Mucosa of descending colon (tissue), 3 donors: ENCODE results near the gene SPATA17. TPM values are rescaled to one million over a fixed set of nuclear protein-coding genes. Genes with fewer than 3 reads are reported as not detected.

Experiments
- ATAC-seq: fragments of 200-7000 bp; cut with Tn5 transposase; one replicate; pipeline ENCODE4 v1.9.1; 2020; ENCODE audit warnings: mild to moderate bottlenecking, moderate library complexity
- DNase-seq, 3 donors: peaks; one replicate each; pipeline ENCODE4 v3.0.0-alpha.2; 2020
- H3K36me3 ChIP-seq: fragments of 200-600 bp; one replicate; pipeline ENCODE4 v1.8.0; 2021; ENCODE audit warnings: low read depth, mild to moderate bottlenecking
- H3K4me1 ChIP-seq: fragments of 200-600 bp; one replicate; pipeline ENCODE4 v1.8.0; 2021; ENCODE audit warnings: low read depth, mild to moderate bottlenecking
- H3K4me3 ChIP-seq: fragments of 200-600 bp; one replicate; pipeline ENCODE4 v1.8.0; 2021; ENCODE audit warnings: mild to moderate bottlenecking
- H3K9me3 ChIP-seq: fragments of 200-600 bp; one replicate; pipeline ENCODE4 v1.8.0; 2021; ENCODE audit warnings: mild to moderate bottlenecking
- intact Hi-C, 2 donors: fragments of 100-400 bp; cut with DNase I in 1 of 2; cut with micrococcal nuclease in 1 of 2; formaldehyde crosslinking; loops; one replicate each; pipeline versions ENCODE4 v1.11.0 to v1.11.1; 2022; cut with DNase I, micrococcal nuclease
- total RNA-seq, 3 donors: library from RNA; stranded (reverse); fragmentation: NEBNext Ultra II Directional in 2 of 3; extraction: Animal tissue kit (Norgen Biotek cat#: 25700) in 2 of 3; gene quantifications; one replicate each; pipeline versions ENCODE4 v1.2.1 to v1.2.4, GENCODE V29; 2021 to 2023
- TF ChIP-seq, protein P1 (sequence below): fragments of 200-600 bp; IDR thresholded peaks from one replicate; pipeline ENCODE4 v1.8.0; 2022; ENCODE audit warnings: antibody characterized with exemption, mild to moderate bottlenecking
- donor health status: DM: no; HTN: no; CAD: no; lungs with moderate emphysema.
- donor health status: DM: no; HTN: no; CAD: no.
- donor health status: DM: no; HTN: yes; CAD: no.

Gene SPATA17
- total RNA-seq, 3 donors from 2014 or later, result 0.28 to 0.90 (median 0.36) TPM

DNA sequence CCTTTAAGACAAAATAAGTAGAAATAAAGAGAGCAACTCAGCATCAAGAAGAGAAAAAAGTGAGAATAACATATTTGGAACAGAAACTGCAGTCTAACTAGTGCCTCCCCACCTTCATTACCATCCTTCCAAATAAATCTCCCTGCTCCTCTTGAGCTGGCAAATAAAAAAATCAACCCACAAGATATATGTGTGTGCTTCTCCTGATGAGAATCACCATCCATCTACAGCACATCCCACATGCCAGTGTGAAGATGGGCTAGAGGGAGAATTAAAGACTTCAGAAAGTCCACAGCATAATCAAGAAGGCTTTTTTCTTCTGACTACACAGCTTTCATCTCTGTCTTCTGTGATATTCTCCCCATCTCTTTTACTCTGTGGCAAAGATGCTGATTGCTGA is 244.1 kb downstream of the SPATA17 start:
- TF ChIP-seq, protein P1, sequence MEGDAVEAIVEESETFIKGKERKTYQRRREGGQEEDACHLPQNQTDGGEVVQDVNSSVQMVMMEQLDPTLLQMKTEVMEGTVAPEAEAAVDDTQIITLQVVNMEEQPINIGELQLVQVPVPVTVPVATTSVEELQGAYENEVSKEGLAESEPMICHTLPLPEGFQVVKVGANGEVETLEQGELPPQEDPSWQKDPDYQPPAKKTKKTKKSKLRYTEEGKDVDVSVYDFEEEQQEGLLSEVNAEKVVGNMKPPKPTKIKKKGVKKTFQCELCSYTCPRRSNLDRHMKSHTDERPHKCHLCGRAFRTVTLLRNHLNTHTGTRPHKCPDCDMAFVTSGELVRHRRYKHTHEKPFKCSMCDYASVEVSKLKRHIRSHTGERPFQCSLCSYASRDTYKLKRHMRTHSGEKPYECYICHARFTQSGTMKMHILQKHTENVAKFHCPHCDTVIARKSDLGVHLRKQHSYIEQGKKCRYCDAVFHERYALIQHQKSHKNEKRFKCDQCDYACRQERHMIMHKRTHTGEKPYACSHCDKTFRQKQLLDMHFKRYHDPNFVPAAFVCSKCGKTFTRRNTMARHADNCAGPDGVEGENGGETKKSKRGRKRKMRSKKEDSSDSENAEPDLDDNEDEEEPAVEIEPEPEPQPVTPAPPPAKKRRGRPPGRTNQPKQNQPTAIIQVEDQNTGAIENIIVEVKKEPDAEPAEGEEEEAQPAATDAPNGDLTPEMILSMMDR, result no peak
- intact Hi-C loops, result no loop called here
- no peak for DNase-seq

DNA sequence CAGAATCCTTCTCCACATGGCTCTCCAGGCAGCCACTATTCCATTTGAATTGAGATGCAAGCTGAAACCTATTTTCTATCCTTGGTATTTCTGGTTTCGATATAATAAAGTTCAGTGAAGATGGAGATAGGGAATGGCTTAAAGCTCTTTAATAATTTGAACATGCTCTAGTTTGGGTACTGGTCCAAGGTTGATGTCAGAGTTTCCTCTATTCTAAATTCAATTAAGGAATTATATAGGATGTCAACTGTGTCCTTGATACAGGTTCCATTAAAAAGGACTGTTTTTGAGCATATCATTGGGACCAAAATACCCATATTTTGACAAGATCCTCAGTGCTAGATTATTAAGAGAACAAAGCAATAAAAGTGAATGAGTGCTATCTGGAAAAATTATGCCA is 245.3 kb downstream of the SPATA17 start:
- DNase-seq (no peak), ATAC-seq (no peak)
- H3K4me3 ChIP-seq, result no peak overlapping the region
- no peaks in the 10 kb centered on the region for H3K4me1 ChIP-seq
- intact Hi-C loops, result no loop called here
- TF ChIP-seq, protein P1, result no peak
- H3K9me3 ChIP-seq, result no peaks in the 10 kb centered on the region
- H3K36me3 ChIP-seq, result no peaks in the 10 kb centered on the region

More for the DNA sequence above, 244.1 kb downstream of the SPATA17 start:
- ATAC-seq, result no peak
- Histone ChIP-seq H3K9me3 (no peaks in the 10 kb centered on the region), H3K4me3 (no peak overlapping the region), H3K36me3 (no peaks in the 10 kb centered on the region), H3K4me1 (no peaks in the 10 kb centered on the region)

DNA sequence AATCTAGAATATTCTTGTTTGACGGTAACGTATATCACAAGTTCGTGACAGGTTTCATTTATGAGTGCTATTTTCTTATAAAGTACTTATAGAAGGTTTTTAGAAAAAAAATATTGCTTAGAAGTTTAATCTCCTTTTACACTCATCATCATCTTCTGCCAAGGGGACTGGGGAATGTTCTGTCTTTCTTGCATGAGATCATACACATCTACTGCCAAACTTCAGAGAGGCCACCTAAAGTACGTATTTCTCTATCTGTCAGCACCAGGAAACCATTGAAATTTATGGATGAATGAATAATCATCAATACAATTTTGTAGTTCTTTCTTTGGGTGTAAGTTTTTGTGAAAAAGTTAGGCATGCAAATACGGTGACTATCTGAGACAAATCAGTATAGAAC is 245.8 kb downstream of the SPATA17 start:
- DNase-seq (no peak), ATAC-seq (no peak)
- intact Hi-C loops, result no loop called here
- Histone ChIP-seq H3K9me3 (no peaks in the 10 kb centered on the region), H3K4me3 (no peak overlapping the region), H3K4me1 (no peaks in the 10 kb centered on the region), H3K36me3 (no peaks in the 10 kb centered on the region)
- TF ChIP-seq, protein P1, result no peak

DNA sequence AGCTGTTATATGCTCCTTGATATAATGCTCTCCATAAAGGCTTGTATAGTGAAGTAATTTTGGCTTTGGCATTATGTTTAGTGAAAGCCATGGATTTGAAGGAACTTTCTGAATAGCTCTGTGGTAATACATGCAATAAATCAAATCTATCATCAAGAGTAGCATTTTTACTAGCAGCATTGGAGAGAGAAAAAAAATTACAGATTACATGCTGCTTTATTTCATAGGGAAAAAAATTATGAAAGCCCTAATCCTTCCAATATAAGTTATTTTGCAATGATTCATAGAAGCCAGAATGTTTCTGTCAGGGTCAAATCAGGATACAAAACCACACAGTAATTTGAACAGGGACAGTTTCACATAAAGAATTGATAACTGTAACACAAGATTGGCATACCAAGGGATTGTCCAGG is 250.0 kb downstream of the SPATA17 start:
- no peak for DNase-seq
- Histone ChIP-seq H3K4me3 (no peak overlapping the region), H3K4me1 (no peaks in the 10 kb centered on the region), H3K9me3 (no peaks in the 10 kb centered on the region), H3K36me3 (no peaks in the 10 kb centered on the region)
- intact Hi-C loops, result no loop called here
- ATAC-seq, result no peak
- TF ChIP-seq, protein P1, result no peak

DNA sequence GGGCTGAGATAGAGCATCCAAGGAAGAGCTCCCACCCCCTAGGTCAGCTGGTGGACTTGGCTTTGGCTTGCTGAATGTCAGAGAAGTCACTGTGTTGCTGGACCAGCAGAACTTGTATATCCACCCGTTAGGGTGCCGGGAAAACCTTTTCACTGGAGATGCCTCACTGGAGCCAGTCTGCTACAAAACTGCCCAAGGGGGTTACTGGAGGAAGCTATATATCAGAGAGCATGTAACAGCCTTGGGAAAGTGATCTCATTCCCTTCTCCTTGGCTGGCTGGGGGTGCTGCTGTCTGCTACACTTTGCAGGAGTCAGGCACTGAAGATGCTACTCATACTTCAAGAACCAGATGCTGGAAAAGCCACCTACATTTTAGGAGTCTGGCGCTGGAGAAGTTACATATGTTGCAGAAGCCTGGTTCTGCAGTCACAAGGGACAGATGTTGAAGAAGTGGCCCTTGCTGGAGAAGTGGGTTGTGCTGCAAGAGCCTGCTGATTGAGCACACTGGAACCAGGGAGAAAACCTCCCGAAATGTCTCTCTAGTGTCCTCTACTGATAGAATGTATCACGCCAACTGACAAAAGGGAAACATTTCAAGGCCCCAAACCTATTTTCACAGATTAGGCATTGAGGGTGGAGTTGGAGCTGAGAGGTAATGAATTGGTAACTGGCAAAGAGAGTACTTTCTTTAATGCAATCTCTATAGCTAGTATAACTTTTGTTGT is 250.6 kb downstream of the SPATA17 start:
- intact Hi-C loops, result no loop called here
- DNase-seq, result no peak
- no peaks in the 10 kb centered on the region for H3K9me3 ChIP-seq
- H3K4me3 ChIP-seq, result no peak overlapping the region
- H3K4me1 ChIP-seq, result no peaks in the 10 kb centered on the region
- no peaks in the 10 kb centered on the region for H3K36me3 ChIP-seq
- TF ChIP-seq, protein P1, result no peak
- ATAC-seq, result no peak
